HG03139 (cell line): ENCODE measurements around the gene ADSS1.

Experiments
- ATAC-seq: cut with Tn5 transposase; IDR thresholded peaks from one replicate; pipeline ENCODE4 v1.9.1; 2021; ENCODE audit not compliant: unreplicated experiment

The ADSS1 gene

DNA sequence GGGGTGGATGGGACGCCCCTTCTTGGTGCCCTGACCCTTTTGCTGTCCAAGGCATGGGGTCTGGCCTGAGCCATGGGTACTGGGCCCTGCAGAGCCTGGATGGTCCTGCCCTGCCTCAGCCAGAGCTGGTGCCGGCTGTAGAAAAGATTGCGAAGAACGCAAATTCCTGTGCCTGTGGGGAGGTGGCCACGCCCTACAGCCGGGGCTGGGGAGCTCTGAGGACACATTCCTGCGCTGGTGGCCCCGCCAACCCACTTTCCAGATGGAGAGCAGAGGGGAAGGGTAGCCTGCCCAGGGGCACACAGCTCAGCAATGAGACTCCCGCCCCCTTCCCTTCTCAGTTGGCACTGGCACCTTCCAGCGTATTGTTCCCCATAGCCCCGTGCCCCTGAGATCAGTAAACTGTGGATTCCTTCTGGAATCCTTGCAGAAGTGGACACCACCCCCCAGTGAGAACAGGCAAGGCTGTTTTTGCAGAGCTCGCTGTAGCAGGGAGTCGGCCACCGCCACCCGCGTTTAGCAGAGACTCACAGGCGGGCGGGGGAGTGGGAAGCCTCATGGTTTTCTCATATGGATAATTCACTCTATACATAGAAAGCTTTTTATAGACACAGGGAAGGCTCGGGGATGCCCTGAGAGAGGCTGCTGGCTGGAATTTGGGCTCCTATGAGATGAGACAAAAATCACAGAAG is 26.0 kb upstream of the ADSS1 start:
- ATAC-seq = no peak

DNA sequence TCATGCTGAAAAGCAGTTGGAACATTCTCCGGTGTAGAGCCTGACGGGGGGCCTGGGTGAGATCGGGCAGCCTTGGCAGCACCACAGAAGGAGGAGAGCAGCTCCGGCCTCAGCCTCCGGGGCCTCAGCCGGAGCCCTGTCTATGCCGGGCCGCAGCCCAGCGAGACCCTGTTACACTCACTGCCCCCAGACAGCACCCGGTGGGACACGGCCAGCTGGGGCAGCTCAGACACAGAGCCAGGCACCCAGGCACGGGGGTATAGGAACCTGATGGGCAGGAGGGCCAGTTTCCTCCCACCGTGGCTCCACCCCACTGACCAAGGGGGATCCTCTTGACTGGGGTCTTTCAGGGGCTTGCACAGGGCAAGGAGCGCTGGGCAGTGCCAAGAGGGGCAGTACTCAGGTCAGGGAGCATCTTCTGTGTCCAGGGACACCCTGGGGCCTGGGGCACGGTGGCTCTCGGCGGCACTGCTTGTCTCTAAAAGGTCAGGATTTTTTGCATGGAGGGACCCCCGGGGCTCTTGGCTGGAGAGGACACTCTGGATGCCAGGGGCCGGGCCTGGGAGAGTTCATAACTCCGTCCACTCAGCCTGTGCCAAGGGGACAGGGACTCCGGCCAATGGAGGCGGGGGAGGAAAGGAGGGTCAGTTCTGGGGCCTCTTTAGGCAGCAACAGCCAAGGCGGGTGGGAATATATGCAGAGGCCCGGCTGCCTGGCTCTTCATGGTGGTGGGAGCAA is 25.2 kb upstream of the ADSS1 start:
- no peak for ATAC-seq

DNA sequence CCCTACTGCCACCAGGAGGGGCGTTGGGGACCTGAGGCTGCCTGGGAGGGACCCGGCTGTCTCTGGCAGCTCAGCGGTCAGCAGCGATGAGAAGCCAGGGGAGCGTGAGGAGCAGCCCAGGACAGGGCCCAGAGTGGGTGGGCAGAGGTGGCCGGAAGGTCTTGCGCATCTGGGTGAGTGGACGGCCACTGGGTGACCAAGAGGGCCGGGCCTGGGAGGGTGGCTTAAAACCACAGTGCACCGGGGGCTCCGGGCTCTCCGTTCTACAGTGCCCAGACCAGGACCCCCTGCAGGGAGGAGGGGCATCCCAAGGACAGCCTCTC is 24.6 kb upstream of the ADSS1 start:
- ATAC-seq = no peak

DNA sequence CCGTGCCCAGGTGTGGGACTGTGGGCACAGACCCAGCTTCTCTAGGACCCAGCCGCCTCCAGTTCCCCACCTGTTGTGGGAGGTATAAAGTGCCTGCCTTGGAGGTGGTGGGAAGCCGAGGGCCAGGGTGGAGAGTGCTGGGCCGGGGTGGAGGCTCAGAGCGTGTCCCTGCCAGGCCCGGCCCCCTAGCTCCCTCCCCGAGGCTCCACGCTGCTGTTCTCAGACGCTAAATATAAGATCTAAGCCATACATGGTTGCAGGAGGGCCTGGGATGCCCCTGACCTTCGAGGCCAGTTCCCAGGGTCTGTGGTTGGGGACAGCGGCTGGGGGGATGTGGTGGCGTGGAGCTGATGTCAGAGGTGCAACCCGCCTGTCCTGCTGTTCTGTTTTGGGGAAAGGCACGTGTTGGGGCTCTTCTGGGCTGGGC is 23.8 kb upstream of the ADSS1 start:
- ATAC-seq = no peak

DNA sequence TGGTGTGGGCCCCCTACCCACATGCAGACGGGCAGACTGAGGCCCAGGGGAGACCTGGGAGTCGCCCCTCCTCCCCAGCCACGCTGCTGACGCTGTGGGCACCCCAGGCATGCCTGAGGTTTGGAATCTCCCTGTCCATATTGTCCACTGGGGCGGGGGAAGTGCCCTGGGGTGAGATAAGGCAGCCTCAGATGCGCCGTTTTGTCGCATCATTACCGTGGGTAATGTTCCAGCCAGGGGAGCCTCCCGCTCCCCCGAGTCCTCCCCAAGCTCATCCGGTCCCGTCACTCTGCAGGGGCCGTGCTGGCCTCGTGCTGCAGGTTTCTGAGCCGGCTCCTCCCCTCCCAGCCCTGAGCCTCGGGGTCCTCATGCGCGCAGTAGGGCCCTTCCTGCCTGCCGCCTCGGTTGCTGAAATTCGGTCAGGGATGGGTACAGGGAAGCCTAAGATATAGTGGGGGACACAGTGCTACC is 23.2 kb upstream of the ADSS1 start:
- ATAC-seq = no peak

DNA sequence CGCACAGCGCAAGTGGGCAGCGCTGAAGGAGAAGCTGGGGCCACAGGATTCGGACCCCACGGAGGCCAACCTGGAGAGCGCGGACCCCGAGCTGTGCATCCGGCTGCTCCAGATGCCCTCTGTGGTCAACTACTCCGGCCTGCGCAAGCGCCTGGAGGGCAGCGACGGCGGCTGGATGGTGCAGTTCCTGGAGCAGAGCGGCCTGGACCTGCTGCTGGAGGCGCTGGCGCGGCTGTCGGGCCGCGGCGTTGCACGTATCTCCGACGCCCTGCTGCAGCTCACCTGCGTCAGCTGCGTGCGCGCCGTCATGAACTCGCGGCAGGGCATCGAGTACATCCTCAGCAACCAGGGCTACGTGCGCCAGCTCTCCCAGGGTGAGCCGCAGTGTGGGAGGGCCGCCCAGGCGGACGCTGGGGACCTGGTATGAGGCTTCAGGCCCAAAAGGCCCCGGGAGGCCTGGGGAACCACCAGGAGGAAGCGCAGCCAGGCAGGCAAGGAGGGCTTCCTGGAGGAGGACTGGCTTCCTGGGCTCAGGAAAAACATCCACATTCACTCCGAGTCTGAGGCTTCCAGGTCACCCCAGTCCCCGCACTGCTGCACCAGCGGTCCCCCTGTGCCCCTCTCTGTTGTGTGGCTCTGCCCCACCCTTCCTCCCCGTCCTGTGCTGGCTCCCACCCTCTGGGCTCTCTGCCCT is 22.5 kb upstream of the ADSS1 start:
- ATAC-seq = no peak

DNA sequence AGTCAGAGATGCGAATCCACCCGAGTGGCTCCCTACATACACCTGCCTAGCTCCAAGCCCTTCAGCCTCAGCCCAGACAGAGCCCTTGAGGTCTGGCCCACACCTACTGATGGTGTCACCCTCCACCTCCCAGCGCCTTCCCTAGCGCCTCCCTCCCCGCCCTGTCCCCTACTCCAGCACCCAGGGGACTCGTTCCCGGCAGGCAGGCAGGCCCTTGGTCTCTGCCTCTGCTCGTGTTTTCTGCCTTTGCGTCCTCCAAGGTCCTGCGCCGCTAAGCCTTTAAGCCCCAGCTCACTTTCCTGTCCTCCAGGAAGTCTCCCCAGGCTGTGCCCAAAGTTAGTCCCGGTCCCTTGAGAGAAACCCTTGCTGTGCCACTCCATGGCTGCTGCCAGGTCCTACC is 21.9 kb upstream of the ADSS1 start:
- ATAC-seq = no peak

DNA sequence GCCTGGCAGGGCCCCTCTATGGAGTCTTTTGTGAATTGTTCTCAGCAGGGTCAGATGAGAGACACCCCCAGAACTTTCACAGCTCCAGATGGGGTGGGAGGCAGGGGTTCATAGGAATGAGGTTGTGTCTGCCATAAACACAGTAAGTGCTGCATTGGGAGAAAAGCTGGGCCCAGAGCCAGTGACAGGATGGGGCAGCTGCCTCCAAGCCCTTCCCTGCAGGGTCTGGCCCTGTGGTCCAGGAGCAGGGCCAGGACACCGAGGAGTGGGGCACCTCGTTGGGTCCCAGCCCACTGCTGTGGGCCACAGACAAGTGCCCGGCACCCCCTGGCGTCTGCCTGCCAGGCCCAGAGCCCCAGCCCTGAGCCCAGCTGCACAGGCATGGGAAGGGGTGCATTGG is 21.4 kb upstream of the ADSS1 start:
- no peak for ATAC-seq

DNA sequence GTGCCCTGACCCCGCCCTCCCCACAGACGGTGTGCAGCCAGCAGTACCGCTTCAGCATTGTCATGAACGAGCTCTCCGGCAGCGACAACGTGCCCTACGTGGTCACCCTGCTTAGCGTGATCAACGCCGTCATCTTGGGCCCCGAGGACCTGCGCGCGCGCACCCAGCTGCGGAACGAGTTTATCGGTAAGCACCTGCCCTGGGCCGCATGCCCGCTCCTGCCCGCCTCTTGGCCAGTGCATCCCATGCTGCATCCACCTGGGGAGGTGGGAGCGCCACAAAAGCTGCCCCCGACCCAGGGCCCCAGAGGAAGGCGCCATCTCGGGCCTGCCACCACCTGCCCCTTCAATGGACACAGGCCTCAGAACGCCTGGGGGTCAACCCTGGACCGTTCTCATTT is 20.8 kb upstream of the ADSS1 start:
- no peak for ATAC-seq

DNA sequence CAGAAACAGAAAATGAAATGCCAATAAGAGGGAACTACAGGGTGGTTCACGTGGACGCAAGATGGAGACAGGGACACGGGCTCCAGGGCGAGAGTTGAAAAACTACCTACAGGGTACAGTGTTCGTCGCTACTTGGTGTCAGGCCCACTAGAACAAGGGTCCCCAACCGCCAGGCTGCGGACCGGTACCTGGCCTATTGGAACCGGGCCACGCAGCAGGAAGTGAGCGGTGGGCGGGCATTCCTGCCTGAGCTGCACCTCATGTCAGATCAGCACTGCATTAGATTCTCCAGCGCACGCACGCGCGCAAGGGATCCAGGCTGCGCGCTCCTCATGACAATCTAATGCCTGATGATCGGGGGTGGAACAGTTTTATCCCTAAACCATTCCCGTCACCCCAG is 19.8 kb upstream of the ADSS1 start:
- ATAC-seq = no peak

DNA sequence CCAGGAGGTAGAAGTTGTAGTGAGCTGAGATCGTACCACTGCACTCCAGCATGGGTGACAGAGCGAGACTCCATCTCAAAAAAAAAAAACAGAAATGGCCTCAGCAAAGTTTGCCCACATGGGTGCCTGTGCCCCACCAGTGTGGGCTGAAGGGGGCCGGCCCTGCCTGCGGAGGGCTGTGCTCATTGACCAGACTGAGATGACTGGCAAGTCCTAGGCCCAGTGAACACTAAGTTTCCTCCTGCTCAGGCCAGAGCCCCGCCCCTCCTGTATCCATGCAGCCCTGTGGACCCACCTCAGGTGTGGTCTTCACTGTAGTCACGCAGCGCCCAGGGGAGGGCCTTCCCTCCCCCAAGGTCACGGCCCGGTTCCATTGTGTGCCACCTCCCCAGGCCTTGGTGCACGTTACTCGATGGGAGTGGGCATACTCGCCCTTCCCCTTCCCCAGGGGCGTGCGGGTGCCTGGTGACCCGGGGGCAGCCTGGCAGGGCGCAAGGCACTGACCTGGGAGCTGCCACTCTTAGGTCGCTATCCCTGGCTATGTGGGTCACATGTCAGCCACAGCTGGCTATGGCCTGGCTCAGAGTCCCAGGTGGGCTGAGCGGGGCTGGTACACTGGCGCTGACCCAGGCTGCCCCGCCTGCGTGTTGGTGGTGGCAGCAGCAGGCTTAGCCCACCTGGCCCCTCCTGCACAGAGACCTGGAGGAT is 18.5 kb upstream of the ADSS1 start:
- ATAC-seq = no peak

DNA sequence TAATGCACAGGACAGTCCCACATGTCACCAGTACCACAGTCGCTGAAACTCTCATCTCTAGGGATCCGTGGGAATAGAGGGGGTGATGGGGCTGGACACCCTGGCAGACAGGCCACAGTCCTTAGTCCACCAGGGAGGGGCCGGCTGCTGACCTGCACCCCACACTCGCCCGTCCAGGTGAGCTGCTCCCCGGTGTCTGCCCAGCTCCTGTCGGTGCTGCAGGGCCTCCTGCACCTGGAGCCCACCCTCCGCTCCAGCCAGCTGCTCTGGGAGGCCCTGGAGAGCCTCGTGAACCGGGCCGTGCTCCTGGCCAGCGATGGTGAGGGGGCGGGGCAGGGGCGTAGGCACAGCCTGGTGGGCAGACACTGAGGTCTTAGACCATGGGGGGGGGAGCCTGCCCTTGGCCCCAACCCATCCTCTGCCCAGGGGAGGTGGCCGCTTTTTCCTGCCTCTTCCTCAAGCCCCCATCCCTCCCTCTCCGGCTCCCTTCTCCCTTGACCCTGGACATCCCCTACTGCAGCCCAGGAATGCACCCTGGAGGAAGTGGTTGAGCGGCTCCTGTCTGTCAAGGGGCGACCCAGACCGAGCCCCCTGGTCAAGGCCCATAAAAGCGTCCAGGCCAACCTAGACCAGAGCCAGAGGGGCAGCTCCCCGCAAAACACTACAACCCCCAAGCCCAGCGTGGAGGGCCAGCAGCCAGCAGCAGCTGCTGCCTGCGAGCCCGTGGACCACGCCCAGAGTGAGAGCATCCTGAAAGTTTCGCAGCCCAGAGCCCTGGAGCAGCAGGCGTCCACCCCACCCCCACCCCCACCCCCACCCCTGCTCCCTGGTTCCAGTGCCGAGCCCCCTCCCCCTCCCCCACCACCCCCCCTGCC is 17.1 kb upstream of the ADSS1 start:
- no peak for ATAC-seq

DNA sequence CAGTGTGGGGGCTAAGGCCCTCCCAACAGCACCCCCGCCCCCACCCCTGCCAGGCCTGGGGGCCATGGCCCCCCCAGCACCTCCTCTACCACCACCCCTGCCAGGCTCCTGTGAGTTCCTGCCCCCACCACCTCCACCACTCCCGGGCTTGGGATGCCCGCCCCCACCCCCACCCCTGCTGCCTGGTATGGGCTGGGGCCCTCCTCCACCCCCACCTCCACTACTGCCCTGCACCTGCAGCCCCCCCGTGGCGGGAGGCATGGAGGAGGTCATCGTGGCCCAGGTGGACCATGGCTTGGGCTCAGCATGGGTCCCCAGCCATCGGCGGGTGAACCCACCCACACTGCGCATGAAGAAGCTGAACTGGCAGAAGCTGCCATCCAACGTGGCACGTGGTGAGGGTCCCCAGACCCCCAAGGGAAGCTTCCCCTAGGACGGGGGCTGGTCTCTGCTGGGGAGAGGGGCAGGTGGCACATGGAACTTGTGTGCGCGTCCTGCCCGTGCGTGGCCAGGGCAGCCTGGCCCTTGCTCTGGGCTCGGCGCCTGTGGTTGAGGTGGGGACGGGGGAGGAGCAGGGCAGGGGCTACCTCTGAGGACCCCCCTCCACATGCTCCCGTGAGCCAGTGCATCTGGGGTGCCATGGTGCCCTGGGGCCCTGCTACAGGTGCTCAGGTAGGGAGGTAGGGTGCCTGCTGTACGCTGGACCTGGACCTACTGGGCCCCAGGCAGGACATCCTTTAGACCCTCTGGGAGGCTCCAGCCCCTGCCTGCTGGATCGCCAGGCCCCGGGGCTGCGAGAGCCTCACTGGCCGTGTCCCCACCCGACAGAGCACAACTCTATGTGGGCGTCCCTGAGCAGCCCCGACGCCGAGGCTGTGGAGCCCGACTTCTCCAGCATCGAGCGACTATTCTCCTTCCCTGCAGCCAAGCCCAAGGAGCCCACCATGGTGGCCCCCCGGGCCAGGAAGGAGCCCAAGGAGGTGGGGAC is 16.1 kb upstream of the ADSS1 start:
- ATAC-seq = no peak

DNA sequence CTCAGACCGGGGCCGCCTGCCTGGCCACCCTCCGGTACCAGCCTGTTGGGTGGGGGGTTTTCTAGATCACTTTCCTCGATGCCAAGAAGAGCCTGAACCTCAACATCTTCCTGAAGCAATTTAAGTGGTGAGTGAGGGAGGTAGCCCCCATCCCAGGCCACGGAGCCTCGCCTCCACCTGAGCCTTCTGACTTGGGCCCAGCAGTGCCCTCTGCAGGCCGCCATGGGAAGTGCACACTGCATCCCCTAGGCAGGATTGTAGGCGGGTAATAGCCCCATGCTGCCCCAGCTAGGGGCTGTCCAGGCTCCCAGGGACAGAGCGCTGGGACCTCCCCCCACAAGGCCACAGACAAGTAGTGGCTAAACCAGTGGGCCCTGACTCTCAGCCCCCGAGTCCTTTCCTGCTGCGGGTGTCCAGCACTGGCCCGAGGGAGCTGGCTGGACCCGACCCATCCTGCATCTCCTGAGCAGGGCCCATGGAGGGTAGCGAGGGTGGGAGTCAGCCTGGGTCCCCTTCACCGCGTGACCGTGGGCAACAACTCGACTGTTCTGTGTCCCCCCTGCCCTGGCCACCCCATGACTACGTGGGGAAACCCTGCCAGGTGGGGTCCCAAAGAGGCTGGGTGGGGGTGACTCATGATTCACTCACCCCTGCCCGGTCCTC is 15.3 kb upstream of the ADSS1 start:
- no peak for ATAC-seq

DNA sequence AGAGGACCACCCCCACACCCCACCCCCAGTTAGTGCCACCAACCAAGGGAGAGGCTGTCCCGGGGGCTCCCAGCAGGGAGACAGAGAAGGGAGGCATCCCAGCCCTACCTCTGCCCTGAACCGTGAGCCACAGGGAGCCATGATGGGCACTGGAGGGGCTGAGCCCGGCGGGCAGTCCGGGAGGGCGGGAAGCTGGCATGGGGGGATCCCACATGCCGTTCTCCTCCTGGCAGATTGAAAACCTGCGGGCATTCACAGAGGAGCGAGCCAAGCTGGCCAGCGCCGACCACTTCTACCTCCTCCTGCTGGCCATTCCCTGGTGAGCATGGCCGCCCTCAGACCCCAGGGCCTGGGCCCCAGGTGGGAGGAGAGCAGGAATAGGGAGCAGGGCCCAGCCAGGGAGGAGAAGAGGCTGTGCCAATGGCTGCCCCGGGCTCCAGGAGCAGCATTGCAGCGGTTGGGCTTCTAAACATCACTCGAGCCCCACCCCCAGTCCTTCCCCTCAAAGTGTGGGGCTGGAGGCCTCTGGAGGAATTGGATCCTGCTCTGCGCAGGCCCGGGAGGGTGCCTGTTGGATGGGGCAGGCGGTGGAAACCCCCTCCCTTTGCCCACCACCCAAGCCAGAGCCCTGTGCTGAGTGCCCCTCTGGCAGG is 14.5 kb upstream of the ADSS1 start:
- ATAC-seq = no peak

DNA sequence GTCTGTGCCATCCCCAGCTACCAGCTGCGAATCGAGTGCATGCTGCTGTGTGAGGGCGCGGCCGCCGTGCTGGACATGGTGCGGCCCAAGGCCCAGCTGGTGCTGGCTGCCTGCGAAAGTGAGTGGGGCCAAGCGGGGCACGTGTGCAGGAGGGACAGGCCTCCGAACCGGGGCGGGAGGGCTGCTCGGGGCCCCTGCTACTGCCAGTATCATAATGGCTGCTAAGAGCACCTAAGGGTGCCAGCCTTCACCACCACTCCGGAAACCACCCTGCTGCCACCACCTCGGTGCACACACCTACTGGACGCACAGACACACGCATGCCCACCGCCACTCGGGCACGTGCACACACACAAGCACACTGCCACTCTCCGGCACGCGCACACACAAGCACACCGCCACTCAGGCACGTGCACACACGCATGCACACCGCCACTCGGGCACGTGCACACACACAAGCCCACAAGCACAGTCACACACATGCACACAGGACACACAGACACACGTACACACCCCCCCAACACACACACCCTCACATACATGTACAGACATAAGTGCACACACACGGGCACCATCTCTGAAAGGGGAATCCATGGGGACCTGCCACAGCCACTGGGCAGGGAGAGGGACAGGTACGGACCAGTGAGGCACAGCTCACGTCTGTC is 13.8 kb upstream of the ADSS1 start:
- ATAC-seq = no peak

DNA sequence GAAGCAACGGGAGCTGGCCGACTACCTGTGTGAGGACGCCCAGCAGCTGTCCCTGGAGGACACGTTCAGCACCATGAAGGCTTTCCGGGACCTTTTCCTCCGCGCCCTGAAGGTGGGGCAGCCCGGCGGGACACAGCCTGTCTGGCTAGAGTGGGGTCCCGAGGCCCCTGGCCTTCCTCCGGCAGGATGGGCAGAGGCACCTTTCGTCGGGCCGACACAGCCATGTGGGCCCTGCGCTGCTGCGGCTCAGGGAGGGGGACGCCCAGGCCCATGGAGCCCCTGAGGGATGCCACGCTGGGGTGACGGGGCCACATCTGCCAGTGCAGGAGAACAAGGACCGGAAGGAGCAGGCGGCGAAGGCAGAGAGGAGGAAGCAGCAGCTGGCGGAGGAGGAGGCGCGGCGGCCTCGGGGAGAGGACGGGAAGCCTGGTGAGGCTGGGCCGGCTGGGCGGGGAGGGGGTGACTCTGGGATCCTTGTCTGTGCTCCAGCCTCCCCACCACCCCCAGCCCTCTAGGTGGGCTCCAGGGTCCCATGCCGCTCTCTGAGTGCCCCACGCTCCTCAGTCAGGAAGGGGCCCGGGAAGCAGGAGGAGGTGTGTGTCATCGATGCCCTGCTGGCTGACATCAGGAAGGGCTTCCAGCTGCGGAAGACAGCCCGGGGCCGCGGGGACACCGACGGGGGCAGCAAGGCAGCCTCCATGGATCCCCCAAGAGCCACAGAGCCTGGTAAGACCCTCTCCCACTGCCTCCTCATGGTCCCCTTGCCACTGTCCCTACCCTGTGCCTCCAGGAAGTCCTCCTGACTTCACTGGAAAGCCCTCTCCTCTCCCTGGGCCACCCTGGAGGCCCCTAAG is 10.9 kb upstream of the ADSS1 start:
- no peak for ATAC-seq
